Skin of body (tissue), 2 donors: ENCODE data around the gene BAHCC1. TPM values are rescaled to one million over a fixed set of nuclear protein-coding genes. Genes with fewer than 3 reads are reported as not detected.
"Not testable (repeated sequence)": the region's sequence is repeated elsewhere in the genome, so short reads cannot be mapped to it uniquely, and the experiment has no call there.

Experiments used
- DNase-seq: peaks from one replicate; lab custom pipeline; 2025; lab: John Stamatoyannopoulos, UW
- total RNA-seq: library from RNA; depleted of rRNA; stranded (reverse); fragments of >200 nt; gene quantifications from one replicate; pipeline ENCODE4 v1.2.3, GENCODE V29; 2014

Gene BAHCC1
- total RNA-seq, 1 donor from 2014 or later, result 9.5 TPM

DNA sequence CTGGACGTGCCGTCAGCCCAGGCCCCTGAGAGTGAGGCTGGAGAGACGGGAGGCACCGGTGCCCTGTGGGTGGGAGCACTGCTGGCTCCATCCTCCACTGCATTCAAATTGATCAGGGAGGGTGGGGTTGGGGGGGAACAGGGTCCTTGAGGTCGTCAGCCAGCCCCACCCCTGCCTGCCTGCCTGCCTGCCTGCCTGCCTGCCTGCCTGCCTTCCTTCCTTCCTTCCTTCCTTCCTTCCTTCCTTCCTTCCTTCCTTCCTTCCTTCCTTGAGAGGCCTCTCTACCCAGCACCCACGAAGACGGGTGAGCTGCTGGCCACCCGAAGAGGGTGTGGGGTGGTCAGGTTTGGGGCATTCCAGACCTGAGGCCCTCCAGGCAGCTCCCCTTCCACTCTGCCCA lies 16.0 kb downstream of the BAHCC1 start:
- DNase-seq, result no peak

DNA sequence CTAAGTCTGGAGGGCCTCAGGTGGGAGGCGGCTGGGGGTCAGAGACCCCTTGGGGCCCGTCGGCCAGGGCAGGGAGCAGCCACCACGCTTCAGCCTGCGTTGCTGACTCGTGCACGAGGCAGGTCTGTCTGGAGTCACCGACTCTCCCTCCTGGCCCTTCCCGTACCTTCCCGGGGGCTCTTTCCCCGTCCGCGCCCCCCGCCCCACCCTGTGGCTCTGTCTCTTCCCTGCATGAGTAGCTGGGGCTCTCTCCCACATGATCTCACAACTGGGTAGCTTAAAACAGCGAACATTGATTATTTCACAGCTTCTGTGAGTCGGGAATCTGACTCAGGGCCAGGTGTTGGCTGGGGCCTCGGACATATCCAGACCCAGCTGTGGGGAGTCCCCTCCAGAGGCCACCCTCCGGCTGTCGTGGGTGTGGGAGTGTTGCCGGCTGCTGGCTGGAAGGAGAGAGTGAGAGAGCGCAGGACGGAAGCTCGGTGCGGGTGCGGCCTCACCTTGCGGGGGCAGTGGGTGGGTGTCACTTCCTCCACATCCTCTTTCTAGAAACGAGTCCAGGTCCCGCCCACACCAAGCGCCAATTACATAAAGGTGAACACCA lies 17.3 kb downstream of the BAHCC1 start:
- DNase-seq, result no peak

DNA sequence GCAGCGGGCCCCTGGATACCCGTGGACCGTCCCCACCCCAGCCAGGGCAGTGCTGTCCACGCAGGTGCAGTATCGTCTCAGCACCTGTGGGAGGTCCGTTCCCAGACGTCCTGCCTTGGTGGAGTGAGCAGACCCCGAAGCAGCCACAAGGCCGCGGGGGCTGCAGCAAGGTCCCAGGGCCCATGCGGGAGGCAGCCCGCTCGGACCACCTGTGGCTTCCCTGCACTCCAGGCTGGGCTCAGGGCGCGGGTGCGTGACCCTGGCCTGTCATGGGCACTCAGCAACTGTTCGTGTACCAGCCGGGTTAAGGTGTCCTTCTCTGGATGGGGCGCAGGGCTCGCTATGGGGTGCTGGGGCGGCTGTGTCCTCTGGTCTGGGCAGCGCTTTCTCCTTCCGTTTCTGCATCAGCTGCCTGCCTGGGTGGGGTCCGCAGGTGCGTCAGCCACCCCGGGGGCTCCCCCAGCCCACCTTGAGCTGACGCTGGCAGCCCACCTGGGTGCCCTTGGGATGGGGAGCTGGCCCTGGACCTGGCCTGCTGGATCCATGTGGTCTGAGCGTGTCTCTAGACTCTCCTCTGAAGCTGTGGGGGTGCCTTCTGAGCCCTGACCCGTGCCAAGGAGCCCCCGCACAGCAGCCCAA lies 18.4 kb downstream of the BAHCC1 start:
- DNase-seq, result no peak

DNA sequence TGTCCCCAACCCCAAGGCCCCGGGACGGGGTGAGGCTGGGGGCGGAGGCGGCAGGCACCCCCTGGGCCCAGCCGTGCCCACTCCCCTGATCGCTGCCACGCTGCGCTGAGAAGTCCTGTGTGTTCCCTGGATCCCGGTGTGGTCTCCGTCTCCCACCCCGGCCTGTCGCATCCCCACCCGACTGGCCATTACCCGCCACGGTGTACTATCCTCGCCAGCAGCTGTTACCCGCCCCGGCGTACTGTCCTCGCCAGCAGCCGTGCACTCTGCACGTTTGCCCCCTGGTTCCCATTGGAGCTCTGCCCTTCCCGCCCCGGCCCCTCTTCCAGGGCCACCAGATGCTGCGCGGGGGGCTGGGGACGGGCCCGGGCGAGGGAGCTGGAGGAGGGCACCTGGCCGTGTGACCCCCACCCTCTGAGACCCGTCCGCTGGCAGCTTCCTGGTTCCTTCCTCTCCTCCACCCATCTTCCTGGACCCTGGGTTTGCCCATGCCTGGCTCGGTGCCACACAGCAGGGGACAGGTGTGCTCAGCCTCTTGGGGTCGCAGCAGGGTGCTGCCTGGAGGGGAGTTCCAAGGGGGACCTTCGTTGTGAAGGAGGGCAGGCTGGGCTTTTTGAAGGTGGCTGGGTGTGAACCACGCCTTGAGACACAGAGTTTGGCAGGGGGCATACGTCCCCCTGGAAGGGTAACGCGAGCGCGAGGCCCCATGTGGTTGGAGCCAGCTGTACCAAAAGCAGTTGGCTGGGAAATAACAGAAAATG lies 19.7 kb downstream of the BAHCC1 start:
- no peak for DNase-seq

DNA sequence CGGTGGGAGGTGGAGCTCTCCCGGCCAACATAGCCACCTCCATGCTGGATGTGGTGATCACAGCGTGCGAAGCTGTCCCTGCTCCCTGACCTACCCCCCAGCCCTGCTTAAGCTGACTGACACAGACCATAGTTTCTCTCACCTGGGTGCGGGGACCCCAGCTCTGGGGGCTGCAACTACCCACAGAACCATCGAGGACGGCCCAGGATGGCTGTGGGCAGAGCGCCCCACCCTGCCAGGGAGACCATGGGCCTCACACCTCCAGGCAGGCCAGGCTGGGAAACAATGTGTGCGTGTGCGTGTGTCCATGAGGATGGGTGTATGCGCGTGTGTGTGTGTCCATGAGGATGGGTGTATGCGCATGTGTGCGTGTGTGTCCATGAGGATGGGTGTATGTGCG lies 20.4 kb downstream of the BAHCC1 start:
- DNase-seq, result no peak

DNA sequence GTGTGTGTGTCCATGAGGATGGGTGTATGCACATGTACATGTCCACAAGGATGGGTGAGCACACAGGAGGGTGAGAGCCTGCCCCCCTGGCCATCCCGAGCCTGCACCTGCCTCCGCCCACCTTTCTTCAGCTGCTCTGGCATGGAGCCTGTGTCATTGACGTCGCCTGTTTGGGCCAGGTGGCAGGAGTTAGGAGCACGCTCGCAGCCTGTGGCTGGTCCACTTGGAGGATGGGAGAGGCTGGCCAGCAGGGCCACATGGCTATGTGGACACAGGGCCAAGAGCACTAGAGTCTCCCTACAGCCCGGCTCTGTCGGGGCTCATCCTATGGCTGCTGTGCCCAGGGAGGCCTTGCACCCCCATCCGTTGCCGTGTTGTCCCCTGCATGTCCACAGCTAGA lies 21.4 kb downstream of the BAHCC1 start:
- no peak for DNase-seq

DNA sequence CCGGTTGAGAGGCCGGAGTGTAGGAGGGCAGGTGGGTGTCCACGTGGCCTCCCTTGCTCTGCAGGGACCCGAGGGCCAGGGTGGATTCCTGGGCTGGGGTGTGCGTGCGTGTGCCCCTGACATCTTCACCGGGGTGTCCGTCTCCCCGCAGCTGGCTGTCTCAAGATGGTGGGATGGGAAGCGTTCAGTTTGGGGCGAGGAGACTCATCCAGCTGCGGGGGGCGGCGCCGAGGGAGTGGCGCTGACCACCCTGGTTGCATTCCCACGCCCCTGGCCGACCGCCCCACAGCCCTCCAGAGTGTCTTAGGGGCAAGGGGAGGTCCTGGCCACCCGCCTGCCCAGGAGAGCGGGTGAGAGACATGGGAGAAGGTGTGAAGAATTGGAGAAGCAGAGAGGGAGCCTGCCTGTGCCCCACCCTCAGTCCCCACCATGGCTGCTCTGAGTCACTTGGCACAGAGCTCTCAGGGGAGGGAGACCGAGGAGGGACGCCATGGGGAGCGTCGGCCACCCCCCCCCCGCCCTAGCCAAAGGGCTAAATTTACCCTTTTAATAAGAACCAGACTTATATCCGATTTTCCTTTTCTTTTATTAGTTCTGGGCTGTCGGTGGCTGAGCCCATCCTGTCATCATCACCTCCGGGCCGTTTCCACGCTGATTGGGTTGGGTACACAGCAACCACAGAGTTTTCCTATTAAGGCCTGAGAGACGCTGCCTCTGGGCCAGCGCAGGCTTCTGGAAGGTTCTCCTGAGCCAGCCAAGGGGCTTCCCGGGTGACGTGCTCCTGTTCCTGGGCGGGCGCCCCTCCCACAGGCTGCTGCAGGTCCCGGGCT lies 22.0 kb downstream of the BAHCC1 start:
- DNase-seq, result peak; percentile 42

DNA sequence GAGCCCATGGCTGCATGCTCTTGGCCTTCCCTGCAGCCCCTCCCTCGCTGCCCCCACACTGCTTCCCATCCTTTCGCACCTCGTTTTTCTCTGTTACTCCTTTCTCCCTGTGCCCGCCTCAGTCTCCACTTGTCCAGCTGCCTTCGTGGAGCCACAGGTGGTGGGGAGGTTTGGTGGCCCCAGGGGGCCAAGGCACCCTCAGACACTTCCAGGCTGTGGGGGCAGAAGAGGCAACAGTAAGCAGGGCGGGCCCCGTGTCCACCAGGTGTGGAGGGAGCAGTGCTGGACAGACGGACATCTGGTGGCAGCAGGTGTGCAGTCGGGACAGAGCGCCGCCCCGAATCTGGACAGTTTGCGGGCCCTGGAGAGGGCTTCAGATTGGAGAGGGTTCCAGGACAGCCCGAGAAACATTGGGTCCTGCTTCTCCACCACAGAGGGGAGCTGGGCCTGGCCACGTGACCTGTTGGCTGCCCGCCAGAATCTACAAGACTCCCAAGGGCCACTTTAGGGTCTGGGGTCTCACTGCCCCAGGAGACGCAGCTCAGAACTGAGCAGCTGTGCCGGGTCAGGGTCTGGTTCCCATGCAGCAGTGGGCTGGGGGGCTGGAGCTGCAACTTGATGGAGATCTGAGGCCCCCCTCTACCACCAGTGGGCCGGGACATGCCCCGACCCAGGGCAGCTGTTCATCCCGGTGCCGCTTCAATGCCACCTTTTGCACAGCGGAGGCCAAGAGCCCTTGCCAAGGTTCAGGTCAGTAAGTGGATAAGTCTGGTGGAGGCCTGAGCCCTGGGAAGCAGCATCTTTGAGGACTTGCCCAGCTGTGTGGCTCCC lies 22.8 kb downstream of the BAHCC1 start:
- no peak for DNase-seq

DNA sequence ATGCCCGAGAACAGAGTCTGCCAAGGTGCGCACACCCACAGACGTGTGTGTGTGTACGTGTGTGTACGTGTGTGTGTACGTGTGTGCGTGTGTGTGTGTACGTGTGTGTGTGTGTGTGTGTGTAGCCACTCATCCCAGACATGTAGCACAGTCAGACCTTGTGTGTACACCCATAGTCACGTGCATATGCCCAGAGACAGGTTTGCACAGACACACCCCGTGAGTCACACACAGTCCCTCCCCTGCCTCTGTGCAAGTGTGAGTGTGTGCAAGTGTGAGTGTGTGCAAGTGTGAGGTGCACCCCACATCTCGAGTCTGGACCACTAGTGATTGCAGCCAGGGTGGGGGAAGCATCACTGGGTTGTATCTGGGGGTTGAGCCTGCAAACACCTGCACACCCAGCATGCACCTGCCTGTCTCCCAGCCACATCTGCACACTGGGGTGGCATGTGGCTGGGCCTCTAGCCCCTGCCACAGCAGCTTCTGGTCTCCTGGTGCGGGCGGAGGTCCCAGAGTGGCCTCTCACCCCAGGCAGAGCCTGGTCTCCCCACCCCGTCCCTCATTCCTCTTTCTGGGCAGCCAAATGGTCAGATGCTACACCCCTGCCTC lies 23.6 kb downstream of the BAHCC1 start:
- DNase-seq, result no peak

DNA sequence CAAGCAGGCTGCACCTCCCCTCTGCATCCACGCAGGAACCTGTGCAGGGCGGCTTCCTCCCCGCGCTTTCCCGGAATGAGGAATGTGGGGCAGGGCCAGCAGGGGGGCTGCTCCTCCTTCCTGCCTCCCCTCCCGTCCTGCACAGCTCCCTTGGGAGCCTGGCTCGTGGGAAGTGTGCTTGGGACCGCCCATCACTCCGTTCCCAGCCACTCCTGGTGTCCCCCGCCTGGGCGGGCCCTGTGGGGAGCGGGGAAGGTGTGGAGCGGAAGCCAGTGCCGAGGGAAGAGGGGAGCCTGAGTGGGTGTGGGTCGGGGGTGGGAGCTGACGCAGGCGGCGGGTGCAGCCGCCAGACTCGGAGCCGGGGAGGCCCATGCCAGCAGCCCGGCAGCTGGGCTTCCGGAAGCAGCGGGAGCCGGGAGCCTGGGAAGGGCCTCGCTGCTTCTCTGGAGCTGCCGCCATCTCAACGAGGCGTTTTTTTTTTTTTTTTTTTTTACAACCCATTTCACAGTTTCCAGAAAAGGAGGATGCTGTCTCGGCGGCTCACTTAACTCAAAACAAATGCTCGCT lies 24.1 kb downstream of the BAHCC1 start:
- DNase-seq, result peak; percentile 89

DNA sequence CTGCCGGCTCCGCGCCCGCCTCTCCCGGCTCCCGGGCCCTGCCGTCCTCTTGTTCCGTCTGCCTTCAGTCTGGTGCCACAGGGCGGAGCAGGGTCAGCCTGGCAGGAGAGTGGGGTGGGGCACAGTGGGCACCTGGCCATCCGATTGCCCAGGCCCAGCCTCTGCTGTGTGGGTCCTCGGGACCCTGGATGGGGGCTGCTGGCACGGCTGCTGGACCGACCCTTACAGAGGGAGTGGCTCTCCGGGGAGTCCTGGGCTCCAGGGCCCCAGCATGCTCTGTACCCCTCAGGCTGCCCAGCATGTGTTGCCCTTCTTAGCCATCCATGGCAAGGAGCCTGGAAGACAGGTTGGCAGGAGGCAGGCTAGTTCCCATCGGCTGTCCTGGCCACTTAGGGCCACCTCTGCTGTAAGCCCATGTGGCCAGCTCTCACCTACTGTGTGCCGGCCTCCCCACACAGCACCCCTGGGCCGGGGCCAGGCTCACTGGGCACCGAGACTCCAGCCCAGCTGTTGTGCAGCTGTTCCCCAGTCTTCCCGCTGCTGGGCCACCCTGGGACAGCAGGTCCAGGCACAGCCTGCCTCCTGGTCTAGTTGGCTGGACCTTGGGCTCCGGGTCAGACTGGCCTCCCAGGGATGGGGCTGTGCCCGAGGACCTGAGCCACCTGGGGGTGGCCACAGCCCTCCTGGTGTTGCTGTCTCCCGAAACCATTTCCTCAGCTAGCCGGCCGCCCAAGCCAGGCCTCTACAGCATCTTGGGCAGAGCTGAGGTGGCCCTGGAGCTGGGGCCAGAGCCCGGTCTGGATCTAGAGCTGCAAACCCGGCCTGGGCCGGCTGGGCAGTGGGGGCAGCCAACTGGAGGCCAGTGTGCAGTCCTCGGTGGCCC lies 24.9 kb downstream of the BAHCC1 start:
- no peak for DNase-seq

DNA sequence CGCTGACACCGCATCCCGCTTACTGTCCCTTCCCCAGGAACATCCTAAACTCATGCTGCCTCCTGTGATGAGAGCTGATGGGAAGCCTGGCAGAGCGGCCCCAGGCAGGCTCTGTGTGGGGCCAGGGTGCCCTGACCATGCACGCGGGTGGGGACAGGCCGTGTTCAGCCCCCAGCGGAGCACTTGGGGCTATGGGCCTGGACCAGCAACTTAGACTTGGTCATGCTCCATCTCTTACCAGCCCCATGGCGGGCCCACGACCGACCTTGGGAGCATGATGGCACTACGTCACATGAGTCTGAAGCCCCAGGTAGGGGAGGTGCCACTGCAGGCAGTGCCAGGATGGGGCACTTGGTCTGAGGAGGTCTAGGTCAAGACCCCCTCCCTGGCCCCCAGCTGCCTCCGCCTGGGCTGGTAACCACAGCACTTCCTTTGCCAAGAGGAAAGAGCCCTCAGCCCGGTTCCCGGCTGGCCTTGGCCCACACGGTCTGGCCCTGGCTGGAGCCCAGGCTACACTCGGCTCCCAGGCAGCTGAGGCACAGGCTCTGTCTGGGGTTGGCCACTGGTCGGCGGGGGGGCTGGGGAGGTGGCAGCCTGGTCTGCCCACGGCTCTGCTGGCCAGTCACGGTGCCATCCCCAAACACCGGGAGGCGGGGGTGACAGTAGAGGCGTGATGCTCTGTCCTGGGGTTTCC lies 25.7 kb downstream of the BAHCC1 start:
- DNase-seq, result no peak

DNA sequence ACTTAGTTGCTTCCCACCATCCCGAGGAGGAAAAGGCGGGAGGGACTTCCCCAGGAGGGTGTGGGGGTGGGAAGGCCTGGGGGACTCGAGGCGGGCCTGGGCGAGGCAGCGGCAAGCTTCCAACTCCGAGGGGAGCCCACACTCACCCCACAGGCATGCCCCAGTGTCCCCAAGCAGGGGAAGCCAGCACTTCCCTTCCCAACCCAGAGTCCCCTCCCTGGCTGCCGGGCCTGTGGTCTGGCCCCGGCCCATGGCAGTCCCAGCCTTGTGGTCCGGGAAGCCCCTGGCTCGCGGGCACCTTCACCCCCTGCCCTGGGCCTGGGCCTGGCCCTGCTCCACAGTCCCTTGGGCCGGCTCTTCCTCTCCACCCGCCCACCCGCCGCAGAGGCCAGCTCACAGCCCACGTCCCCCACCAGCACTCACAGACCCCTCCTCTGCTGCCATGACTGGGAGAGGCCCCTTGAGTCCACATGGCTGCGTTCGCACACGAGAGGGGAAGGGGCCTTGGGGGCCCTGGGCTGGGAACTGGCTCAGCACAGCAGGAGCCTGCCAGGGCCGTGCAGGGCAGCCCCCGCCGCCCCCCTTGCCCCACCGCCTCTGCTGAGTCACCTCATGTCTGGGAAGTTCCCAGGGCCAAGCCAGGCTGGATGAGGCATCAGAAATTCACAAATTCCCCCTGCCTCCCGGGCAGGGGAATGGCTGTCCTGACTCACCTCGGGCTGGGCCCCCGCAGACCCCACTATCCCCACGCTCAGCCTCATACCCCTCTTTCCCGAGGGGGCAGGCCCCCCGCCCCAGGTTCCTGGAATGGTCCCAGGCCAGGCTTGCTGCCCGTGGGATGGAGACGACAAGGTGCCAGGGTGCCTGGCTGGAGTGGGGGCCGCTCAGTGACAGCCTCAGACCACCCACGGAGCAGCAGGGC lies 27.8 kb downstream of the BAHCC1 start:
- DNase-seq, result peak; percentile 45

DNA sequence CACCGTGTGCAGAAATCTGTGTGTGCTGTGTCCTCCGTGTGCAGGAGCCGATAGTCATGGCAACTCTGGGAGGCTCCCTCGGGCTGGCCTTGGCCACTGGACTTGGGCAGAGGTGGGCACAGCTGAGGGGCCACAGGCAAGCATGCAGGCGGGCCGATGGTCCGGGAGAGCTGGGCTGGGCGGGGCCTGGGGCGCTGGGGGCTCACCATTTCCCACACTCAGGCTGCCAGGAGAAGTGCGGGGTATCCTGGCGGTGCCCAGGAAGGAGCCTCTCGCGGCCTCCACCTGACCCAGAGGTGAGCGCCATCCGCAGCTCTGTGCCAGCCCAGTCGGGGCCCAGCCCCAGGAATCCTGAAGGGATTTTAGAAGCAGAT lies 28.4 kb downstream of the BAHCC1 start:
- no peak for DNase-seq

DNA sequence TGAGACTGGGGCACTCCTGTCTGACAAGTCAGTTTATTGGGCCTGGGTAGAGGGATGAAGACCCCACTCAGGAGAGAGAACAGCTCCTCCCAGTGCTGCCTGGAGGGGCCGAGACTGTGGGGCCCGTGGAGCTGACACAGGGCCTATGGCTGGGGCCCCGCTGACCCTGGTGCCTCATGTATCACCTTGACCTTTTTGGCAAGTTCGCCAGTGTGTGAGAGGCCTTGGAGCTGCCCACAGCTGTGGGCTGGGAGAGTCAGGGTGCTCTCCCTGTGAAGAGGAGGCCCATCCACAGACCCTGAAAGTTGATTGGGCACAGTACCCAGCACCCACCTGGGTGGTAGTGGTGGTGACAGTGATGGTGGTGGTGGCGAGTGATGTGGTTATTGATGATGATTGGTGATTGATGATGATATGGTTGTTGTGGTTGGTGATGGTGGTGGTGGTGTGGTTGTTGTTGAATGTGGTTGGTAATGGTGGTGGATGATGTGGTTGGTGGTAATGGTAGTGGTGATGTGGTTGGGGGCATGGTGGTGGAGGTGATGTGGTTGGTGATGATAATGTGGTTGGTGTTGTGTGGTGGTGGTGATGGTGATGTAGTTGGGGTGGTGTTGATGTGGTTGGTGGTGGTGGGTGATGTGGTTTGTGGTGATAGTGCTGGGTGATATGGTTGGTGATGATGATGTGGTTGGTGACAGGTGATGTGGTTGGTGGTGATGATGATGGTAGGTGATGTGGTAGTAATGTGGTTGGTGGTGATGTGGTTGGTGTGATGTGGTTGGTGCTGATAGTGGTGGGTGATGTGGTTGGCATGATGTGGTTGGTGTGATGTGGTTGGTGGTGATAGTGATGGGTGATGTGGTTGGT lies 29.1 kb downstream of the BAHCC1 start:
- DNase-seq, result no peak

DNA sequence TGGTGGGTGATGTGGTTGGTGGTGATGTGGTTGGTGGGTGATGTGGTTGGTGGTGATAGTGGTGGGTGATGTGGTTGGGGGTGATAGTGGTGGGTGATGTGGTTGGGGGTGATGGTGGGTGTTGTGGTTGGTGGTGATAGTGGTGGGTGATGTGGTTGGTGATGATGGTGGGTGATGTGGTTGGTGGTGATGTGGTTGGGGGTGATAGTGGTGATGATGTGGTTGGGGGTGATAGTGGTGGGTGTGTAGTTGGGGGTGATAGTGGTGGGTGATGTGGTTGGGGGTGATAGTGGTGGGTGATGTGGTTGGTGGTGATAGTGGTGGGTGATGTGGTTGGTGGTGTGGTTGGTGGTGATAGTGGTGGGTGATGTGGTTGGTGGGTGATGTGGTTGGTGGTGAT lies 29.8 kb downstream of the BAHCC1 start:
- DNase-seq, result not testable (repeated sequence)
